ENCODE data around the gene IFRD1. TPM values are rescaled to one million over a fixed set of nuclear protein-coding genes. Genes with fewer than 3 reads are reported as not detected.

IFRD1 gene
- total RNA-seq, 1 experiment from 2014 or later, result 78.8 TPM

GRCh38 chr7:112423987-112424386 is 26.3 kb upstream of the IFRD1 start:
- intact Hi-C loops (cut with micrococcal nuclease; ENCODE audit: unreplicated experiment), result loop anchor here (1.0 kb wide), 1 partner anchor 26 kb away; the partner anchor contains the start of gene IFRD1
- BruUV-seq (replicated peaks), result no TSS peak
- H3K4me1 Mint-ChIP-seq (ENCODE audit: low read depth, unreplicated experiment), result peaks cover 21% of the 10 kb centered on the region

GRCh38 chr7:112427984-112428383 is 22.3 kb upstream of the IFRD1 start:
- BruUV-seq (replicated peaks), result no TSS peak
- ChIA-PET CTCF (no interaction called here), POLR2A (no interaction called here)
- Mint-ChIP-seq H3K36me3 (ENCODE audit: insufficient read depth, unreplicated experiment) (no peaks in the 10 kb centered on the region), H3K4me1 (ENCODE audit: low read depth, unreplicated experiment) (peaks cover 13% of the 10 kb centered on the region), H3K9me3 (ENCODE audit: unreplicated experiment) (no peaks in the 10 kb centered on the region), H3K4me3 (ENCODE audit: unreplicated experiment) (no peak overlapping the region), H3K27ac (ENCODE audit: unreplicated experiment) (no peak overlapping the region), H3K27me3 (ENCODE audit: insufficient read depth, unreplicated experiment) (no peaks in the 10 kb centered on the region)
- Histone ChIP-seq H3K36me3 (ENCODE audit: control insufficient read depth, insufficient read depth, low read length) (no peaks in the 10 kb centered on the region), H3K9me3 (no peaks in the 10 kb centered on the region), H3K27me3 (replicated peaks; ENCODE audit: control insufficient read depth, insufficient read depth, low read length) (no peaks in the 10 kb centered on the region), H3K4me1 (peaks cover 8% of the 10 kb centered on the region), H3K4me3 (ENCODE audit: low read depth, low read length) (no peak overlapping the region)
- intact Hi-C loops (cut with micrococcal nuclease; ENCODE audit: unreplicated experiment), result no loop called here
- no peak for DNase-seq
- no peak for TF ChIP-seq CTCF (IDR thresholded peaks at IDR 0.05; ENCODE audit: insufficient read depth in 1 of 2, low read depth in 1 of 2, low read length in 1 of 2, severe bottlenecking in 1 of 2, unreplicated experiment in 1 of 2)

More at GRCh38 chr7:112423987-112424386, 26.3 kb upstream of the IFRD1 start:
- Histone ChIP-seq H3K4me3 (ENCODE audit: low read depth, low read length) (no peak overlapping the region), H3K27me3 (replicated peaks; ENCODE audit: control insufficient read depth, insufficient read depth, low read length) (no peaks in the 10 kb centered on the region), H3K4me1 (peaks cover 15% of the 10 kb centered on the region), H3K36me3 (ENCODE audit: control insufficient read depth, insufficient read depth, low read length) (no peaks in the 10 kb centered on the region), H3K9me3 (no peaks in the 10 kb centered on the region)
- no peaks in the 10 kb centered on the region for H3K36me3 Mint-ChIP-seq (ENCODE audit: insufficient read depth, unreplicated experiment)
- no peak for DNase-seq
- CTCF ChIA-PET, result no interaction called here
- TF ChIP-seq CTCF (IDR thresholded peaks at IDR 0.05; ENCODE audit: insufficient read depth in 1 of 2, low read depth in 1 of 2, low read length in 1 of 2, severe bottlenecking in 1 of 2, unreplicated experiment in 1 of 2), result no peak
- POLR2A ChIA-PET, result no interaction called here
- no peaks in the 10 kb centered on the region for H3K27me3 Mint-ChIP-seq (ENCODE audit: insufficient read depth, unreplicated experiment)
- no peak overlapping the region for H3K4me3 Mint-ChIP-seq (ENCODE audit: unreplicated experiment)
- no peak overlapping the region for H3K27ac Mint-ChIP-seq (ENCODE audit: unreplicated experiment)
- H3K9me3 Mint-ChIP-seq (ENCODE audit: unreplicated experiment), result no peaks in the 10 kb centered on the region

- ChIA-PET CTCF (no interaction called here), POLR2A (no interaction called here)
- no peaks in the 10 kb centered on the region for H3K36me3 ChIP-seq (ENCODE audit: control insufficient read depth, insufficient read depth, low read length)
- Mint-ChIP-seq H3K27me3 (ENCODE audit: insufficient read depth, unreplicated experiment) (no peaks in the 10 kb centered on the region), H3K4me1 (ENCODE audit: low read depth, unreplicated experiment) (peaks cover 6% of the 10 kb centered on the region), H3K36me3 (ENCODE audit: insufficient read depth, unreplicated experiment) (no peaks in the 10 kb centered on the region), H3K27ac (ENCODE audit: unreplicated experiment) (no peak overlapping the region), H3K4me3 (ENCODE audit: unreplicated experiment) (no peak overlapping the region), H3K9me3 (ENCODE audit: unreplicated experiment) (no peaks in the 10 kb centered on the region)
- H3K9me3 ChIP-seq, result no peaks in the 10 kb centered on the region
- H3K4me1 ChIP-seq, result peaks cover under 1% of the 10 kb centered on the region; the same call in 1 of the 2 replicates
- intact Hi-C loops (cut with micrococcal nuclease; ENCODE audit: unreplicated experiment), result no loop called here
- DNase-seq, result no peak
- BruUV-seq (replicated peaks), result no TSS peak
- no peak overlapping the region for H3K4me3 ChIP-seq (ENCODE audit: low read depth, low read length)
- H3K27me3 ChIP-seq (replicated peaks; ENCODE audit: control insufficient read depth, insufficient read depth, low read length), result no peaks in the 10 kb centered on the region
- TF ChIP-seq CTCF (IDR thresholded peaks at IDR 0.05; ENCODE audit: insufficient read depth in 1 of 2, low read depth in 1 of 2, low read length in 1 of 2, severe bottlenecking in 1 of 2, unreplicated experiment in 1 of 2), result no peak
Observed at GRCh38 chr7:112428715-112429114, 21.5 kb upstream of the IFRD1 start.

All from Caco-2 (cell line).